Loucy (cell line): ENCODE data around the gene FCHO1.

Experiments used
- EZH2phosphoT487 ChIP-seq: fragments of 200-600 bp; IDR thresholded peaks from 2 replicates; pipeline ENCODE4 v1.6.1; 2018; ENCODE audit warnings: antibody characterized with exemption, mild to moderate bottlenecking, moderate library complexity, borderline replicate concordance
- TF ChIP-seq, protein P1 (sequence below): fragments of 200-600 bp; sonication (generic); conservative IDR thresholded peaks from 2 replicates; pipeline ENCODE4 v1.5.1; 2014; ENCODE audit warnings: mild to moderate bottlenecking, antibody characterized with exemption, low read length

DNA sequence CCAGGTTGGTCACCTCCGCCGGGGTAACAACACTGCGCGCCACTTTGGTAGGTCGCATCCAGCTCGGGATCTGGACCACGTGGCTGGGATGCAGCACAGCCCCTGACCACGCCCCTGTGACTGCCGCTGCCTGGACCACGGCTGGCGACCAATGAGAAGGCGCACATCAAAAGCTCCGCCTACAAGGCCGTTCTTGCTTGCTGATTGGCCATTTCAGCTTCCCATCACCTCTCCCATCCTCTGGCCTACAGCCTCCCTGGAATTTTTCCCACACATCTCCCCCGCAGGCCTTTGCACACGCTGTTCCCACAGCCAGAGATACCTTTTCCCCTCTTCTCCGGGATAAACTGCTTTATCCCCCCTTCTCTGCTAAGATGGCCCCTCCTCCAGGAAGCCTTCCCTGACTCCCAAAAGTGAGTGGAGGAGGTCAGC is 44.5 kb upstream of the FCHO1 start:
- TF ChIP-seq, protein P1, sequence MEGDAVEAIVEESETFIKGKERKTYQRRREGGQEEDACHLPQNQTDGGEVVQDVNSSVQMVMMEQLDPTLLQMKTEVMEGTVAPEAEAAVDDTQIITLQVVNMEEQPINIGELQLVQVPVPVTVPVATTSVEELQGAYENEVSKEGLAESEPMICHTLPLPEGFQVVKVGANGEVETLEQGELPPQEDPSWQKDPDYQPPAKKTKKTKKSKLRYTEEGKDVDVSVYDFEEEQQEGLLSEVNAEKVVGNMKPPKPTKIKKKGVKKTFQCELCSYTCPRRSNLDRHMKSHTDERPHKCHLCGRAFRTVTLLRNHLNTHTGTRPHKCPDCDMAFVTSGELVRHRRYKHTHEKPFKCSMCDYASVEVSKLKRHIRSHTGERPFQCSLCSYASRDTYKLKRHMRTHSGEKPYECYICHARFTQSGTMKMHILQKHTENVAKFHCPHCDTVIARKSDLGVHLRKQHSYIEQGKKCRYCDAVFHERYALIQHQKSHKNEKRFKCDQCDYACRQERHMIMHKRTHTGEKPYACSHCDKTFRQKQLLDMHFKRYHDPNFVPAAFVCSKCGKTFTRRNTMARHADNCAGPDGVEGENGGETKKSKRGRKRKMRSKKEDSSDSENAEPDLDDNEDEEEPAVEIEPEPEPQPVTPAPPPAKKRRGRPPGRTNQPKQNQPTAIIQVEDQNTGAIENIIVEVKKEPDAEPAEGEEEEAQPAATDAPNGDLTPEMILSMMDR: no peak
- TF ChIP-seq EZH2phosphoT487: no peak
